Psoas muscle (tissue), 8 donors: ENCODE data around the gene CYSRT1. TPM values are rescaled to one million over a fixed set of nuclear protein-coding genes. Genes with fewer than 3 reads are reported as not detected.

Experiments used
- ATAC-seq, 4 donors: fragments of 200-7000 bp; cut with Tn5 transposase; one replicate each; pipeline ENCODE4 v1.9.1; 2020; ENCODE audit warnings: moderate library complexity in 3 of 4, mild to moderate bottlenecking in 2 of 4
- DNase-seq, 2 donors: peaks; one replicate each; pipeline ENCODE4 v3.0.0-alpha.2; 2020
- H3K27ac ChIP-seq: fragments of 200-600 bp; one replicate; pipeline ENCODE4 v1.8.0; 2022
- H3K27me3 ChIP-seq, 3 donors: fragments of 200-600 bp in 1 of 3; one replicate each; pipeline versions ENCODE4 v1.6.1 to v1.8.0; 2013 to 2022; ENCODE audit warnings: low read length in 2 of 3, mild to moderate bottlenecking in 2 of 3, moderate library complexity in 1 of 3; ENCODE audit not compliant: insufficient read depth in 3 of 3
- H3K36me3 ChIP-seq, 2 donors: fragments of 200-600 bp in 1 of 2; one replicate each; pipeline versions ENCODE4 v1.6.1 to v1.8.0; 2013 to 2022; ENCODE audit warnings: low read depth in 1 of 2, mild to moderate bottlenecking in 1 of 2, moderate library complexity in 1 of 2; ENCODE audit not compliant: insufficient read depth in 1 of 2
- H3K4me1 ChIP-seq: fragments of 200-600 bp; one replicate; pipeline ENCODE4 v1.8.0; 2022
- H3K4me3 ChIP-seq: fragments of 200-600 bp; one replicate; pipeline ENCODE4 v1.8.0; 2022; ENCODE audit warnings: mild to moderate bottlenecking
- H3K9me3 ChIP-seq: fragments of 200-600 bp; one replicate; pipeline ENCODE4 v1.8.0; 2022
- WGBS, 3 donors: extraction: QIAGEN DNeasy Blood & Tissue Kit; methylation state at CpG; one replicate each; pipeline versions ENCODE4 v1.1.6 to v1.1.7; 2013; 5-methylcytosine and 5-hydroxymethylcytosine counted together
- intact Hi-C, 2 donors: fragments of 100-400 bp; cut with DNase I; formaldehyde crosslinking; loops; one replicate each; pipeline versions ENCODE4 v1.11.0 to v1.14.2; 2022
- polyA plus RNA-seq, 3 donors: library from polyadenylated mRNA; stranded (reverse); fragments of 200-250 nt; gene quantifications; one replicate each; pipeline ENCODE4 v1.2.3, GENCODE V29; 2013
- total RNA-seq, 4 donors: library from RNA; stranded (reverse); fragmentation: NEBNext Ultra II Directional in 2 of 4; extraction: Animal tissue kit (Norgen Biotek cat#: 25700) in 2 of 4; gene quantifications; one replicate each; pipeline versions ENCODE4 v1.2.1 to v1.2.4, GENCODE V29; 2021 to 2023
- TF ChIP-seq, protein P1 (sequence below): fragments of 200-600 bp; IDR thresholded peaks from one replicate; pipeline ENCODE4 v1.8.0; 2022; ENCODE audit warnings: antibody characterized with exemption
- donor health status: healthy with polysubstance abuse.
- donor health status: DM: no; HTN: no; CAD: no; lungs with moderate emphysema.
- donor health status: Bipolar disorder and iron deficiency.
- donor health status: healthy.
- donor health status: DM: yes; HTN: yes; CAD: no.
- donor health status: DM: no; HTN: no; CAD: no.
- donor health status: DM: no; HTN: no; CAD: no.
- donor health status: DM: yes; HTN: yes; CAD: no.

Gene CYSRT1
- total and polyA plus RNA-seq, 7 donors = 0.08 to 1.1 (median 0.25) TPM; not detected in 1

DNA sequence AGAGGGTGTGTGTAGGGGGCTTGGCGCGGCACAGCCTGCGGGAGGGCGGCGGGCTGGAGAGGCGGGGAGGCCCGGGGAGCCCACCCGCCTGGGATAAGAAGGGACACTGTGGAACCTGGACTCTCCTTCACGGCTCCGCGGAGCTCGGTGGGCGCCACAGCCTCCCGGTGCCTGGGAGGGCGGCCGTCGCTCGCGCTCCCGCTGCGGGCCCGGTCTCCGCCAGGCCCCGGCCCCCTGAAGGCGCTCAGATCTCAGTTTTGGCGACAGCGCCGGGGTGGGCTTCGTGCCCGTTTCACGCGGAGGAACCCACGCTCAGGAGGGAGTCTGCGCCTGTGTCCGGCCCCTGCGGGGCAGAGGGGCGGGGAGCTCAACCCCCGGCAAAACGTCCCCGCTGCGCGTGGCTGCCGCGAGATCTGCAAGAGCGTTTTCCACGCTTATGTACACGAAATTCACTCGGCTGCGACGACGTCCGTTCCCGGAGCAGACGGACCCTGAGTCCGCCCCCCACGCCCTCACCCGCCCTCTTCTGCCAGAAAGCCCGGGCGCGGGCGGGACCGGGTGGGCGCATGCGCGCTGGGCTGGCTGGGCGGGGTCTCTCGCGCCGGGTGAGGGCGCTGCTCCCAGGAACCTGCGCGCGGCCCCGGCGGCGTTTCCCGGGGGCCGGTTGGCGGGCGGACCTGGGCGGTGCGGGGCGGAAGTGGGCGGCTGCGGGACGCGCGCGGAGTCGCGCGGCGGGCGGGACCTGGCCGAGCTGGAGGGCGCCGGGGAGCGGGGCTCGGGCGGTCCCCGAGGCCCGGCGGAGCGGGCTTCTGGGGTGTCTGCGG is 29.9 kb downstream of the CYSRT1 start, which contains the start of gene NELFB:
TSS of gene NELFB (plus strand) at position 704 of the 824 bp plus-strand sequence.
- peak within 1 kb of the TSS; percentile 98 for H3K4me3 ChIP-seq
- H3K4me1 ChIP-seq = peaks cover 14% of the 10 kb centered on the region
- 1% methylated on average over 81 to 105 of the region's 105 CpGs for WGBS, 3 donors
- DNase-seq = peak; percentile 94 to 97
- ATAC-seq = peak; percentile 92 to 94 (median 92)
- no peaks in the 10 kb centered on the region for H3K9me3 ChIP-seq
- no peaks in the 10 kb centered on the region for H3K27me3 ChIP-seq
- H3K36me3 ChIP-seq = peaks cover 0 to 35% of the 10 kb centered on the region in 2 donors
- peak within 1 kb of the TSS; percentile 80 for H3K27ac ChIP-seq
- intact Hi-C loops = no loop called here
- TF ChIP-seq, protein P1, sequence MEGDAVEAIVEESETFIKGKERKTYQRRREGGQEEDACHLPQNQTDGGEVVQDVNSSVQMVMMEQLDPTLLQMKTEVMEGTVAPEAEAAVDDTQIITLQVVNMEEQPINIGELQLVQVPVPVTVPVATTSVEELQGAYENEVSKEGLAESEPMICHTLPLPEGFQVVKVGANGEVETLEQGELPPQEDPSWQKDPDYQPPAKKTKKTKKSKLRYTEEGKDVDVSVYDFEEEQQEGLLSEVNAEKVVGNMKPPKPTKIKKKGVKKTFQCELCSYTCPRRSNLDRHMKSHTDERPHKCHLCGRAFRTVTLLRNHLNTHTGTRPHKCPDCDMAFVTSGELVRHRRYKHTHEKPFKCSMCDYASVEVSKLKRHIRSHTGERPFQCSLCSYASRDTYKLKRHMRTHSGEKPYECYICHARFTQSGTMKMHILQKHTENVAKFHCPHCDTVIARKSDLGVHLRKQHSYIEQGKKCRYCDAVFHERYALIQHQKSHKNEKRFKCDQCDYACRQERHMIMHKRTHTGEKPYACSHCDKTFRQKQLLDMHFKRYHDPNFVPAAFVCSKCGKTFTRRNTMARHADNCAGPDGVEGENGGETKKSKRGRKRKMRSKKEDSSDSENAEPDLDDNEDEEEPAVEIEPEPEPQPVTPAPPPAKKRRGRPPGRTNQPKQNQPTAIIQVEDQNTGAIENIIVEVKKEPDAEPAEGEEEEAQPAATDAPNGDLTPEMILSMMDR = no peak

DNA sequence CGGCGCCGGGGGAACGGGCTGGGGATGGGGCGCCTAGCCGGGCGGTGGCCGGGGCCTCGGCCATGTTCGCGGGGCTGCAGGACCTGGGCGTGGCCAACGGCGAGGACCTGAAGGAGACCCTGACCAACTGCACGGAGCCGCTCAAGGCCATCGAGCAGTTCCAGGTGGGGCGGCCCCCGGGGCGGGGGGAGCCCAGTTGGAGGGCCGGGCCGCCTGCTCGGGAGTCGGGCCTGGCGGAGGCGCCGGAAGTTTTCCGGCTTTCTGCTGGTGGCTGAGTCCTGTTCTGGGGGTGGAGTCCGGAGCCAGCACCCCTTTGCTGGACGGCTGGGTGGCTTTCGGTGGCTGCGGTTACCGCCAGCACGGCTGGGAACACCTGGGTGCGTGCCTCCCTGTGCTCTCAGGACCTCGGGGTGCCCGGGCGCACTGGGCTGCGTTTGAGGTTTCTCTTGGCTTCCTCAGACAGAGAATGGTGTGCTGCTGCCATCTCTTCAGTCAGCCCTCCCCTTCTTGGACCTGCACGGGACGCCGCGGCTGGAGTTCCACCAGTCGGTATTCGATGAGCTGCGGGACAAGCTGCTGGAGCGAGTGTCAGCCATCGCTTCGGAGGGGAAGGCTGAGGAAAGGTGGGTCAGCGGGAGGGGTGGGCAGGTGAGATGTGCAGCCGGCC is 30.6 kb downstream of the CYSRT1 start:
- ATAC-seq (peak; percentile 10 to 48 (median 38)), DNase-seq (peak in 1 of 2 donors; percentile 60)
- Histone ChIP-seq H3K9me3 (no peaks in the 10 kb centered on the region), H3K4me3 (peak overlapping the region; percentile 98), H3K27me3 (no peaks in the 10 kb centered on the region), H3K27ac (peak overlapping the region; percentile 80), H3K36me3 (peaks cover 0 to 35% of the 10 kb centered on the region in 2 donors), H3K4me1 (peaks cover 14% of the 10 kb centered on the region)
- intact Hi-C loops = no loop called here
- TF ChIP-seq, protein P1 = no peak
- WGBS, 3 donors = 2% methylated on average over 45 to 51 of the region's 51 CpGs

GRCh38 chr9:137256362-137256761 is 31.4 kb downstream of the CYSRT1 start:
- peak overlapping the region; percentile 98 for H3K4me3 ChIP-seq

DNA sequence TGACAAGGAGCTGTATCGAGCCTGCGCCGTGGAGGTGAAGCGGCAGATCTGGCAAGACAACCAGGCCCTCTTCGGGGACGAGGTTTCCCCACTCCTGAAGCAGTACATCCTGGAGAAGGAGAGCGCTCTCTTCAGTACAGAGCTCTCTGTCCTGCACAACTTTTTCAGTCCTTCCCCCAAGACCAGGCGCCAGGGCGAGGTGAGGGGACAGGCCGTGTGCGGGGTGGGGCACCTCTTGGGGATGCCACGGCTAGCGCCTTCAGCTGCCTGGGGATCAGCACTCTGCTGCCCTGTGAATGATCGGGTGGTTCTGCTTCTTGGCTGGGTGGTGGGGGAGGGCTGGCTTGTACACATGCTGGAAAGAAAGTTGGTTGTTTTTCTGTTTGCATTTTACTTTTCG is 31.9 kb downstream of the CYSRT1 start:
- Histone ChIP-seq H3K36me3 (peaks cover 0 to 35% of the 10 kb centered on the region in 2 donors), H3K9me3 (no peaks in the 10 kb centered on the region), H3K4me3 (peak overlapping the region; percentile 98), H3K27ac (no peak overlapping the region), H3K4me1 (peaks cover 14% of the 10 kb centered on the region), H3K27me3 (no peaks in the 10 kb centered on the region)
- DNase-seq = no peak
- no peak for ATAC-seq
- intact Hi-C loops = no loop called here
- 88 to 92% (median 90%) methylated on average over 15 of the region's 15 CpGs for WGBS, 3 donors
- TF ChIP-seq, protein P1 = no peak

More at GRCh38 chr9:137256362-137256761, 31.4 kb downstream of the CYSRT1 start:
- peaks cover 14% of the 10 kb centered on the region for H3K4me1 ChIP-seq
- H3K36me3 ChIP-seq = peaks cover 0 to 35% of the 10 kb centered on the region in 2 donors
- intact Hi-C loops = no loop called here
- DNase-seq (no peak), ATAC-seq (no peak)
- TF ChIP-seq, protein P1 = no peak
- WGBS, 3 donors = 77 to 82% (median 78%) methylated on average over 15 of the region's 15 CpGs
- H3K27me3 ChIP-seq = no peaks in the 10 kb centered on the region
- no peak overlapping the region for H3K27ac ChIP-seq
- no peaks in the 10 kb centered on the region for H3K9me3 ChIP-seq
